SJCRH30 (cell line): ENCODE results near the gene DCST1. TPM values are rescaled to one million over a fixed set of nuclear protein-coding genes. Genes with fewer than 3 reads are reported as not detected.
A peak's percentile ranks its signal among the peaks of the same experiment; 100 is the strongest.

Experiments used
- DNase-seq, 2 experiments: peaks; one replicate each; pipeline ENCODE4 v3.0.0-alpha.2; 2015 to 2020
- H3K27ac ChIP-seq: fragments of 250-450 bp; sonication (Bioruptor Pico); 2 replicates; pipeline ENCODE4 v1.5.1; 2020; ENCODE audit warnings: mild to moderate bottlenecking, moderate library complexity
- H3K27me3 ChIP-seq: fragments of 250-450 bp; sonication (Bioruptor Pico); 2 replicates; pipeline ENCODE4 v1.5.1; 2020; ENCODE audit warnings: mild to moderate bottlenecking, moderate library complexity
- H3K36me3 ChIP-seq: fragments of 250-450 bp; sonication (Bioruptor Pico); 2 replicates; pipeline ENCODE4 v1.5.1; 2020; ENCODE audit warnings: mild to moderate bottlenecking, moderate library complexity
- H3K4me1 ChIP-seq: fragments of 250-450 bp; sonication (Bioruptor Pico); 2 replicates; pipeline ENCODE4 v1.5.1; 2020; ENCODE audit warnings: mild to moderate bottlenecking, moderate library complexity
- H3K4me3 ChIP-seq: fragments of 250-450 bp; sonication (Bioruptor Pico); 2 replicates; pipeline ENCODE4 v1.5.1; 2020; ENCODE audit warnings: mild to moderate bottlenecking, moderate library complexity
- H3K9me3 ChIP-seq: fragments of 250-450 bp; sonication (Bioruptor Pico); replicated peaks from 2 replicates; pipeline ENCODE4 v1.5.1; 2020; ENCODE audit warnings: mild to moderate bottlenecking, moderate library complexity
- total RNA-seq: library from RNA; depleted of rRNA; stranded (reverse); fragments of >200 nt; shearing (Covaris generic); gene quantifications from 2 replicates; pipeline ENCODE4 v1.2.3, GENCODE V29; 2014

DCST1 gene
- total RNA-seq, 1 experiment from 2014 or later = not detected

DNA sequence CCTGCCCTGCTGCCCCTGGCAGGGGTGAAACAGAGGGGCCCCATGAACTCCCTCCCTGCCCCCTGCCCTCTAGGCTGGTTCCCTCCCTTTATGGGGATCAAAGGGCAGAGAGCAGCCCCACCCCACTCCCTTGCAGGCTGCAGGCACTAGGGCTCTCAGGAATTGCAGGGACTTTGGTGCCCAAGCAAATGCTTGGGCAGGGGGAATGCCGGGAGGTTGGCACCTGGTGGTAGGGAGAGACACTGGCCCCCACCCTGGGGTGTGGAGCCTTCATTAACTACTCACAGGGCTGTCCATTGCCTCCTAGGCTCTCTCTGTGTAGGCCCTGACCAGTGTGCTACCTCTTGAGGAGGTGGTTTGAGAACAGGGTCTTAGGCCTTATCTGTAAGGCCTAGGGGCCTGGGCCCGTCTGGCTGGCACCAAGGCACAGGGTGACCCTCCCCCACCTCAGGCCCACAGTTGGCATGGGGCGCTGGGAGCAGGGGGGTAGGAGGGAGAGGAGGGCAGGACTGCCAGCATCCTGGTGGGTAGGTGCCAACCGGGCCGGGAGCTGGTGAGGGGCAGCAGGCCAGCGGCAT lies 26.3 kb upstream of the DCST1 start:
- Histone ChIP-seq H3K4me1 (no peaks in the 10 kb centered on the region), H3K4me3 (no peak overlapping the region), H3K27ac (no peak overlapping the region), H3K27me3 (no peaks in the 10 kb centered on the region), H3K36me3 (no peaks in the 10 kb centered on the region), H3K9me3 (no peaks in the 10 kb centered on the region)
- DNase-seq = no peak

DNA sequence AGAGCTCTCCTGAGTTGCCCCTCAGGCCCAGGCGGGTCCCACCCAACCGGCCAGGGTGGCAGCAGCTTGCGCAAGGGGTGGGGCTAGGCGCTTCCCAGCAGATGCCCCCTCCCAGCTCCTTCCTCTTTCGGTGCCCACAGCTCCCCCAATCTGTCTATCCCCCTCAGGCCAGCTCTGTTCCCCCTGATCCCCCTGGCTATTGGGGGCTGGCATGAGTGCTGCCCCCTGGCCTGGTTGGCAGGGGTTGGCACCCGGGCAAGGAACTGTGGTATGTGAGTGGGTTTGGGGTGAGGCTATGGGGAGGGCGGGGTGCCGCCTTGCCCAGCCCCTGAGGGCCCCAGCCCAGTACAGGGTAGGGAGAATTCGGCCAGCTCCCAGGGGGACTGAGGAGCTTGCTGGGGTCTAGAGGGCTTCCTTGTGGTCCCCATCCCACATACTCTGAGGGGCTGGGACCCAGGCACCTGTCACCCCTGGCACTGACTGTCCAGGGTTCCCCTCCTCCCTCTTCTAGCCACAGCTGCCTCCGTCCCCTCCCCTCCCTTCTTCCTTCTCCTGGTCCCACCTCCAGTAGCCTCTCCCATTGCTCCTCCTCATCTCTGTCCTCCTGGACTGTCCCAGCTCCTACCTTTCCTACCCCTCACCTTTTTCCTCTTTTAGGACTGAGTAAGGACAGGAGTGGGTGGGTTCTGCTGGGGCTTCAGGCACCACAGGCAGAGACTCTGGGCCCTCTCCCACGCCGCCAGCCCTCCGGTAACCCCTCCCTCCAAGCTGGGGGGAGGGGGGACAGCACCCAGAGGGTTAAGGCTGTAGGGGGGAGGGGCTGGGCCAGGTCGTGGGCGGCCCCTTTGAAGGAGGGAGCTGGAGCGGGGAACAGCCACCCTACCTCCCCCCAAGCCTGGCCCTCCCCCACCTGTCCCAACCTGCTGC lies 25.3 kb upstream of the DCST1 start:
- H3K27ac ChIP-seq = no peak overlapping the region
- H3K27me3 ChIP-seq = no peaks in the 10 kb centered on the region
- H3K36me3 ChIP-seq = no peaks in the 10 kb centered on the region
- no peak for DNase-seq
- no peak overlapping the region for H3K4me3 ChIP-seq
- H3K9me3 ChIP-seq = no peaks in the 10 kb centered on the region
- no peaks in the 10 kb centered on the region for H3K4me1 ChIP-seq

DNA sequence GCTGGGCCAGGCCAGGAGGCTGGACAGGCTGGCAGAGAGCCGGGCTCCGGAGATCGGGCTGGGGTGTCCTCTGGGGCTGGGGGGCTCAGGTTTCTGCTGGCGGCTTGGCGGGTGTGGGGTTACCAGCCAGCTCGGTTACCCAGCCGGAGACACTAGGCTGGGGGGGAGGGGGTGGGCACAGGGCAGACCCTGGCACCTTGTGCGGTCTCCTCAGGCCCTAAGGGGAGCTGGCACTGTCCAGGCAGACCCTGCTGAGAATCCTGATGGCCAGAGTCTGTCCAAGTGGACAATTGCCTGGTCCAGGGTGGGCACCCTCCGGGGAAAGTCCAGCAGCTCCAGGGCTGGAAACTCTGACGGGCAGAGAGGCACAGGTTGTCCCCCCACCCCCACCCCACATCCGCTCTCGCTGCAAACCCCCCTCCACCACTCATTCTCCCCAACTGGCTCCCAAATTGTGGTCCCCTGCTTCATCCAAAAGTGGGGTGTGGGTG lies 24.4 kb upstream of the DCST1 start:
- no peak for DNase-seq
- Histone ChIP-seq H3K4me1 (no peaks in the 10 kb centered on the region), H3K4me3 (no peak overlapping the region), H3K27ac (no peak overlapping the region), H3K9me3 (no peaks in the 10 kb centered on the region), H3K27me3 (no peaks in the 10 kb centered on the region), H3K36me3 (no peaks in the 10 kb centered on the region)

DNA sequence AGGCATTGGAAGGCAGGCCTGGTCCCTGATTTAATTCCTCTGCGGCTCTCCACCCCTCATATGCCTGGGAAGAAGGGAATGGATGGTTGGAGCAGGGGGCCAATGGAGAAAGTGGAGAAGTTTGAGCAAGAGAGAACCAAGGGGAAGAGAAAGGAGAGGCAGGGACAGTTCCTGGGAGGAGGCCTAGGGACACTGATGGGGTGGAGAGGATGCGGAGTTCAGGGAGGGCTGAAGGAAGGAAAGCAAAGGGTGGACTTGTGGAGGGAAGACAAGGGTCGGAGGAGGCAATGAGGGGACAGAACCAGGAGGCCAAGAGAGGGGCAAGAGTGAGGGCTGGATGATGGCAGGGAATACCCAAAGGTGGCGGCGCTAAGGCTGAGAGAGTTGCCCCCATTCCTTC lies 23.9 kb upstream of the DCST1 start:
- H3K4me3 ChIP-seq = no peak overlapping the region
- DNase-seq = no peak
- H3K4me1 ChIP-seq = no peaks in the 10 kb centered on the region
- H3K36me3 ChIP-seq = no peaks in the 10 kb centered on the region
- no peak overlapping the region for H3K27ac ChIP-seq
- H3K27me3 ChIP-seq = no peaks in the 10 kb centered on the region
- H3K9me3 ChIP-seq = no peaks in the 10 kb centered on the region

DNA sequence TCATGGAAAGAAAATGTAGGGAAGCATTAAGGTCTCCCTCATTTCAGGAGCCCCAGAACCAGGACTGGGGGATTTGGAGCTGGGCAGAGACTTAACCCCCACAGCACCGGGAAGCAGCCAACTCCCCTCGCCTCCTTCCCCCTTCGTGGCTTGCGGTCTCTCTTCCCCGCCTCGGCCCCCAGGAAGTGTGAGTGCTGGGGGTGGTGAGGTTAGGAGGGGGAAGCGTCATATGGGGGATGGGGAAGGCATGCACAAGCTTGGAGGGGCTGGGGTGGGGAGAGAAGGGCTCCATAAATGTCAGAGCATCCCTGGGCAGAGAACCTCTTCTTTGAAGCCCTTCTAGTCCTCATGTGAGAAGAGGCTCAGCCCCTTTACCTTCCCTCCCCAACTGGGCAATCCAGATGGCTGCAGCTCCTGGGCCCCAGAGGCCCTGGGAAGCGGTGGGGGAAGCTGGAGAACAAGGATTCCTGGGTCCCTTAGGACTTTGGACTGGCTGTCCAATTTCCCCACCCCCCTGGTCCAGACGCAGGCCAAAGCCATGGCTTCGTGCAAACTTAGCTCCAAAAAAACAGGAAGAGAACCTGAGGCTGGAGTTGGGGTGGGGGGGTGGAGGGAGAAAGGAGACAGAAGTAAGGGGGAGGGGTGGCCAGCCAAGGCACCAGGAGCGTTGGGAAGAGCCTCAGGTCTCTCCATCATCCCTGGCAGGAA lies 23.3 kb upstream of the DCST1 start:
- Histone ChIP-seq H3K4me3 (no peak overlapping the region), H3K27me3 (no peaks in the 10 kb centered on the region), H3K4me1 (no peaks in the 10 kb centered on the region), H3K36me3 (no peaks in the 10 kb centered on the region), H3K27ac (no peak overlapping the region), H3K9me3 (no peaks in the 10 kb centered on the region)
- DNase-seq = no peak

DNA sequence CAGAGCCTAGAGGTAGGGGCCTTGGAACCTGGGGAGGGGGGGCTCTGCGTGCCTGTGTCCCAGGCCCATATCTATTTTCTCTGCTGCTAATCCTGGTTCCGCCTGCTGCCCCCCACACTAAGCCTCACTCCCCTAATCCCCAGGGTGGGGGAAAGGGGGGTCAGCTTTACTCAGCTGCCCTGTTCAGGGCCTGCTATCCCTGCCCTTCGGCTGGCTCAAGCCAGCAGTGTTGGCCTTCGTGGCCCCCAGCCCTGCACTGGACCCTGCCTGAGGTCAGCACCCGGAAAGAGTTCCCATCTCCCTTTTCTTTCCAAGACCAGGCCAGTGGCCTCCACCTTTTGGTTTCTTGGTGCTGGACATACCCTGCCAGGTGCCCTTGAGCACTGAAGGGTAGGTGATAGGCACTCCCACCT lies 22.6 kb upstream of the DCST1 start:
- H3K4me1 ChIP-seq = no peaks in the 10 kb centered on the region
- H3K4me3 ChIP-seq = no peak overlapping the region
- H3K27me3 ChIP-seq = no peaks in the 10 kb centered on the region
- no peak overlapping the region for H3K27ac ChIP-seq
- no peak for DNase-seq
- H3K9me3 ChIP-seq = no peaks in the 10 kb centered on the region
- no peaks in the 10 kb centered on the region for H3K36me3 ChIP-seq

DNA sequence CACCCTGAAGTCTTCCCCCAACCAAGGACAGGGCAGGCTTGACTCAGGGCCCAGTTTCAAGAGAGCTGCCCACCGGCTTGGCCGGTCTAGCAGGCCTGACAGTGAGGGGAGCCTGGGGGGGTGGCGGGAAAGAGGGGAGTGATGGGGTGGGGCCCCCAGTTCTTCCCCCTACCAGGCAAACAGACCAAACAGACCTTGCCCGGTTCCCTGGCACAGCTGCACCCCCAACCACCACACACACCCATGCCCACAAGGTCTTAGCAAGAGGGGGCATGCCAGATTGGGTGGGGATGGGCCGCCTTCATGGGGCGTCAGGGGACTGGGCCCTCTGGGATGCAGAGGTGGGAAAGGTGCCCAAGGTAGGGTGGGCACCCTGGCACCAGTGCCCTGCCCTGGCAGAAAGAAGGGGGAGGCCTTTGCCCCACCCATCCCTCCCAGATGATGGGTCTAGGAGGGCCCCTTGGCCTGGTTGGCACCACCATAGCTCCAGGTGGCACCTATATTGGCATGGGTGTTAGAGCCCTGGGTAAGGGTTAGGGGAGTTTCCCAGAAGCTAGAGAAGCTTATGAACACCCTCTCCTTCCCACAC lies 22.1 kb upstream of the DCST1 start:
- Histone ChIP-seq H3K36me3 (no peaks in the 10 kb centered on the region), H3K4me3 (no peak overlapping the region), H3K27me3 (no peaks in the 10 kb centered on the region), H3K4me1 (peaks cover 1% of the 10 kb centered on the region; the same call in 1 of the 2 replicates), H3K27ac (no peak overlapping the region), H3K9me3 (no peaks in the 10 kb centered on the region)
- no peak for DNase-seq

DNA sequence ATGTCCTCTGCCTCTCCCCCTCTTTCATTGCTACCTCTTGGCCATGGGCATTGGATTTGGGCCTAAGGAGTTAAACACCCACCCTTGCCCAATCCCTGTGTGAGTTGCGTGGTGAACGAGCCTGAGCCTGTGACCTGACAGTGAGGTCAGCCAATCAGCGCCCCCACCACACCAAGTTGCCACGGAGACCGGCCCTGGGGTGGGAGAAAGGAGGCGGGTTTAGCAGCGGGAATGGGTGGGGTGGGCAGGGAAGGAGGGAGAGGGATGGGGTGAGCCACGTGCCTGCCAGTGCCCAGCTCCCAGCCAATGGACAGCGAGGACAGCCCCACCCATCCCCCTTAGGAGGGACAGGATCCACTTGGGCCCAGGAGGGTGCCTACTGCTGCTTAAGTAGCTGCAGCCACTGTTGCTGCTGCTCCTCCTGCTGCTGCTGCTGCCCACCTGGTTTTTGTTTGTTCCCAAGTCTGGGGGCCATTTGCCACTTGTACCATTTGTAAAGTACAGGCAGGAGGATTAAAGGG lies 21.5 kb upstream of the DCST1 start:
- H3K27me3 ChIP-seq = no peaks in the 10 kb centered on the region
- H3K27ac ChIP-seq = no peak overlapping the region
- DNase-seq = peak; percentile 50 to 53
- no peak overlapping the region for H3K4me3 ChIP-seq
- no peaks in the 10 kb centered on the region for H3K36me3 ChIP-seq
- H3K4me1 ChIP-seq = peaks cover 6% of the 10 kb centered on the region
- H3K9me3 ChIP-seq = no peaks in the 10 kb centered on the region

DNA sequence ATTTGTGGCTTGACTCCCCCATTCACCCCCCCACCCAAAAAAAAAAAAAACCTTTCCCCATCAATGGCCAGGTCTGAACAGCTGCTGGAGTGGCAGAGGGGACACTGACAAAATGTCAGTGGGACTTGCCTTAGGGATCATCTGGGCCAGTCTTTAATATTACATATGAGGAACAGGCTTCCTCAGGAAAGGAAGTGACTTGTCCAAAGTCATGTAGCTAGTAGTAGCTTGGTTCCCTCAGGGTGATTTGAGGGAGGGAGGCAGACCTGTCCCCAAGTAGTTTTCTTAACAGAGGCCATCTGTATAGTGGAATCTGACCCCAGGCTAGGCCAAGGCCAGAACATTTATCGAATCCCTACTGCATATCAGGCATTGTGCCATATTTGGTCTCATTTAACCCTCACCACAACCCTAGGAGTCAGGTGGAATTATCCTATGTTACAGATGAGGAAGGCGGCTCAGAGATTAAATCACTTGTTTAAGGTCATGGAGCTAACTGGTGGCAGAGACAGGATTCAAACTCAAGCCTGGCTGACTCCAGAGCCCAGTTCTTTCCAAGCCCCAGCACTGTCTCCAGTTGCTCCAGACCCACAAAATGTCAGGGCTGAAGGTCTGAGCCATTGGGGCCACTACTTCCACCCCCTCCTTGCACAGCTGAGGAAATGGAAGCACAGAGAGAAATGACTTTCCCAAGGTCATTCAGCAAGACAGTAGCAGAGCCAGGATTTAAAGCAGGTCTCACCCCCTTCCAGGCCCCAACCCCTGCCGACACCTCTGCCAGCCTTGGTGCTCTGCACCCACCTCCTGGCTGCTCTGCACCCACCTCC lies 20.6 kb upstream of the DCST1 start:
- H3K27ac ChIP-seq = no peak overlapping the region
- H3K9me3 ChIP-seq = no peaks in the 10 kb centered on the region
- H3K27me3 ChIP-seq = no peaks in the 10 kb centered on the region
- H3K4me1 ChIP-seq = peaks cover 6% of the 10 kb centered on the region
- no peak for DNase-seq
- H3K36me3 ChIP-seq = no peaks in the 10 kb centered on the region
- no peak overlapping the region for H3K4me3 ChIP-seq

DNA sequence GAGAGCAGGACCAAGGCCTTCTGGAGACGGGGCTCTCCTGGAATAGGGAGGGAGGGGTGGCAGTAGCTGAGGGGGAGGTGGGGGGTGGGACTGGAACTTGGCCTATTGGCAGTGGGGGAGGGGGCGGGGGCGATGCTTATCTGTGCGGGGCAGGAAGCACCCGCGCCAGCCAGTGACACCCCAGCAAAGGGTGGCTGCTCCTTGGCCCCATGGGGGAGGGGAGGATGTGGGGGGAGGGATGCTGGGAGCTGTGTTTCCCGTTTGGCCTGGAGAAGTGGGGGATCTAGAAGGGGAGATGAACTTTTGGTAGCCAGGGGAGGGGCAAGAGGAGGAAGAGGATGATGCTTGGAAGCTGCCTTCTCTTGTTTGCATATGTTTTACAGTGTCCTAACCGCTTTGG lies 20.0 kb upstream of the DCST1 start:
- Histone ChIP-seq H3K36me3 (no peaks in the 10 kb centered on the region), H3K9me3 (no peaks in the 10 kb centered on the region), H3K4me3 (no peak overlapping the region), H3K27ac (no peak overlapping the region), H3K4me1 (peaks cover 6% of the 10 kb centered on the region), H3K27me3 (no peaks in the 10 kb centered on the region)
- no peak for DNase-seq

DNA sequence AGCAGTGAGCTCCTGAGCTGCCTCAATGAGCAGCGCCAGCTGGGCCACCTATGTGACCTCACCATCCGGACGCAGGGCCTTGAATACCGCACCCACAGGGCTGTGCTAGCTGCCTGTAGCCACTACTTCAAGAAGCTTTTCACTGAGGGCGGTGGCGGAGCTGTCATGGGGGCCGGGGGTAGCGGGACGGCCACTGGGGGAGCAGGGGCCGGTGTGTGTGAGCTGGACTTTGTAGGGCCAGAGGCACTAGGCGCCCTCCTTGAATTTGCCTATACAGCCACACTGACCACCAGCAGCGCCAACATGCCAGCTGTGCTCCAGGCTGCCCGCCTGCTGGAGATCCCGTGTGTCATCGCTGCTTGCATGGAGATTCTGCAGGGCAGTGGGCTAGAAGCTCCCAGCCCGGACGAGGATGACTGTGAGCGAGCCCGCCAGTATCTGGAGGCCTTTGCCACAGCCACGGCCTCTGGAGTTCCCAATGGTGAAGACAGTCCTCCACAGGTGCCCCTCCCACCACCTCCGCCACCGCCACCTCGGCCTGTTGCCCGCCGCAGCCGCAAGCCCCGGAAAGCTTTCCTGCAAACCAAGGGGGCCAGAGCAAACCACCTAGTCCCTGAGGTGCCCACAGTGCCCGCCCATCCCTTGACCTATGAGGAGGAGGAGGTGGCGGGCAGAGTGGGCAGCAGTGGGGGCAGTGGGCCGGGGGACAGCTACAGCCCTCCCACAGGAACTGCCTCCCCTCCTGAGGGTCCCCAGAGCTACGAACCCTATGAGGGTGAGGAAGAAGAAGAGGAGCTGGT lies 18.7 kb upstream of the DCST1 start:
- no peaks in the 10 kb centered on the region for H3K36me3 ChIP-seq
- no peak for DNase-seq
- H3K4me1 ChIP-seq = peaks cover 6% of the 10 kb centered on the region
- H3K9me3 ChIP-seq = no peaks in the 10 kb centered on the region
- H3K27ac ChIP-seq = no peak overlapping the region
- no peaks in the 10 kb centered on the region for H3K27me3 ChIP-seq
- H3K4me3 ChIP-seq = no peak overlapping the region

DNA sequence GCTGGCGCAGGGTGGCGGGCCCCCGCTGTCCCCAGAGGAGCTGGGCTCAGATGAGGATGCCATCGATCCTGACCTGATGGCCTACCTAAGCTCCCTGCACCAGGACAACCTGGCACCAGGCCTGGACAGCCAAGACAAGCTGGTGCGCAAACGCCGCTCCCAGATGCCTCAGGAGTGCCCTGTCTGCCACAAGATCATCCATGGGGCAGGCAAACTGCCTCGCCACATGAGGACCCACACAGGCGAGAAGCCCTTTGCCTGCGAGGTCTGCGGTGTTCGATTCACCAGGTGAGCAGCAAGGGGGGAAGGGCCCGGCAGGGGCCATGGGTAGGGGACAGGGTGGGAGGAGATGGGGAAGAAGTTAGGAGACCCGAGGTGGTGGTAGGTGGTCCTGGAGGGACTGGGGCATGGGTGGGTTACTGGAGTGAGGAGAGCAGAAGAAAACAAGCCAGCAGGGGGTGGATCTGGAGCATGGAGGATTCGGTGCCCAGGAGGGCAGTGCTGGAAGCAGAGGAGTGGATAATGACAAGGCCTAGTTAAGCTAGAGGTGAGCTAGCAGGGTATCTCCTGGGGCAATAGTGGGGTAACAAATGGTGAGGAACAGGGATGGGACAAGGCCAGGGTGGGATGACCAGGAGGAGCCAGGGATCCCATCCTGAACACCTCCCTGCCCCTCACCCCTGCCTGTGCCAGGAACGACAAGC lies 17.9 kb upstream of the DCST1 start:
- Histone ChIP-seq H3K9me3 (no peaks in the 10 kb centered on the region), H3K4me1 (peaks cover 6% of the 10 kb centered on the region), H3K27me3 (no peaks in the 10 kb centered on the region), H3K27ac (no peak overlapping the region), H3K36me3 (no peaks in the 10 kb centered on the region), H3K4me3 (no peak overlapping the region)
- DNase-seq = no peak
